GM12891 (cell line): Measurements from ENCODE around the gene NCKAP5L.

Source experiments
- DNase-seq: peaks from one replicate; pipeline ENCODE4 v3.0.0; 2011; ENCODE audit warnings: low spot score; ENCODE audit not compliant: insufficient read length
- FAIRE-seq: peaks from 2 replicates; lab custom pipeline; 2011; peaks lifted over from hg19 to GRCh38; lab: Jason Lieb, UNC
- PAX5 ChIP-seq: IDR thresholded peaks from 2 replicates; pipeline ENCODE4 v1.6.1; 2011; ENCODE audit warnings: low read length, moderate library complexity, mild to moderate bottlenecking; ENCODE audit not compliant: insufficient read depth, severe bottlenecking
- POLR2A ChIP-seq: IDR thresholded peaks from 2 replicates; pipeline ENCODE4 v1.6.1; 2011; ENCODE audit warnings: low read depth, low read length, control low read depth
- POLR2AphosphoS5 ChIP-seq: IDR thresholded peaks from 2 replicates; pipeline ENCODE4 v1.6.1; 2011; ENCODE audit warnings: low read depth, low read length, control low read depth
- POU2F2 ChIP-seq: IDR thresholded peaks from 2 replicates; pipeline ENCODE4 v1.6.1; 2011; ENCODE audit warnings: low read depth, mild to moderate bottlenecking, control low read depth, low read length, moderate library complexity
- SPI1 ChIP-seq: IDR thresholded peaks from 2 replicates; pipeline ENCODE4 v1.6.1; 2011; ENCODE audit warnings: low read depth, low read length, control low read depth
- TAF1 ChIP-seq: IDR thresholded peaks from 2 replicates; pipeline ENCODE4 v1.6.1; 2011; ENCODE audit warnings: low read depth, low read length, control low read depth

NCKAP5L gene

GRCh38 chr12:49766115-49766455 is 62.1 kb downstream of the NCKAP5L start:
- DNase-seq (no peak), FAIRE-seq (no peak)
- TF ChIP-seq POLR2AphosphoS5 (no peak), TAF1 (no peak), POU2F2 (no peak), POLR2A (no peak), SPI1 (no peak)

GRCh38 chr12:49764126-49764525 is 64.1 kb downstream of the NCKAP5L start:
- DNase-seq (no peak), FAIRE-seq (no peak)
- TF ChIP-seq POLR2AphosphoS5, result no peak
- no peak for TF ChIP-seq TAF1
- TF ChIP-seq POU2F2, result no peak
- no peak for TF ChIP-seq SPI1
- no peak for TF ChIP-seq PAX5
- no peak for TF ChIP-seq POLR2A

GRCh38 chr12:49763006-49763591 is 65.1 kb downstream of the NCKAP5L start:
- FAIRE-seq, result peak; percentile 77
- TF ChIP-seq POU2F2 (no peak), SPI1 (no peak), PAX5 (no peak), POLR2A (no peak), TAF1 (no peak), POLR2AphosphoS5 (no peak)
- peak; percentile 57 for DNase-seq

GRCh38 chr12:49762468-49762847 is 65.8 kb downstream of the NCKAP5L start:
- DNase-seq (no peak), FAIRE-seq (no peak)
- TF ChIP-seq PAX5, result no peak
- no peak for TF ChIP-seq POU2F2
- TF ChIP-seq TAF1, result no peak
- no peak for TF ChIP-seq POLR2A
- TF ChIP-seq SPI1, result no peak
- no peak for TF ChIP-seq POLR2AphosphoS5

- TF ChIP-seq POLR2AphosphoS5 (no peak), SPI1 (no peak), POLR2A (no peak), POU2F2 (no peak), PAX5 (no peak), TAF1 (no peak)
- FAIRE-seq (no peak), DNase-seq (no peak)
Observed at GRCh38 chr12:49761677-49762467, 66.3 kb downstream of the NCKAP5L start.

- FAIRE-seq, result no peak
- TF ChIP-seq PAX5, result no peak
- no peak for TF ChIP-seq POU2F2
- no peak for DNase-seq
Observed at GRCh38 chr12:49750996-49751393, 77.2 kb downstream of the NCKAP5L start.

- DNase-seq (no peak), FAIRE-seq (peak; percentile 55)
- TF ChIP-seq POLR2A (peak; percentile 64), POU2F2 (no peak)
Observed at GRCh38 chr12:49750027-49750995, 77.9 kb downstream of the NCKAP5L start.

- FAIRE-seq, result no peak
- DNase-seq, result no peak
- TF ChIP-seq POLR2A, result no peak
Observed at GRCh38 chr12:49748800-49749199, 79.4 kb downstream of the NCKAP5L start.

- DNase-seq (no peak), FAIRE-seq (peak; percentile 54)
- TF ChIP-seq POU2F2, result no peak
- TF ChIP-seq PAX5, result no peak
- no peak for TF ChIP-seq TAF1
- TF ChIP-seq SPI1, result no peak
- no peak for TF ChIP-seq POLR2A
- no peak for TF ChIP-seq POLR2AphosphoS5
Observed at GRCh38 chr12:49748306-49748705, 79.9 kb downstream of the NCKAP5L start.

GRCh38 chr12:49744363-49744885 is 83.8 kb downstream of the NCKAP5L start:
- no peak for DNase-seq
- FAIRE-seq, result no peak
- TF ChIP-seq POU2F2 (no peak), POLR2A (no peak), PAX5 (no peak), TAF1 (no peak), POLR2AphosphoS5 (no peak), SPI1 (no peak)
